Right atrium auricular region (tissue), 2 donors: ENCODE measurements around the gene ARID2. TPM values are rescaled to one million over a fixed set of nuclear protein-coding genes. Genes with fewer than 3 reads are reported as not detected.

Experiments used
- DNase-seq: peaks from one replicate; pipeline ENCODE4 v3.0.0-alpha.2; 2019; ENCODE audit warnings: low spot score
- H3K27ac ChIP-seq, 2 donors: fragments of 200-600 bp; sonication (generic); 1 replicate in 1 of 2; 2 replicates in 1 of 2; pipeline ENCODE4 v1.5.1; 2016 to 2019
- H3K27me3 ChIP-seq, 2 donors: fragments of 200-600 bp; sonication (generic); one replicate each; pipeline versions ENCODE4 v1.5.1 to v1.6.0; 2017 to 2019
- H3K36me3 ChIP-seq: fragments of 200-600 bp; sonication (generic); one replicate; pipeline ENCODE4 v1.5.1; 2016
- H3K4me1 ChIP-seq, 2 donors: fragments of 200-600 bp; sonication (generic); one replicate each; pipeline versions ENCODE4 v1.5.1 to v1.6.0; 2017 to 2019
- H3K4me3 ChIP-seq, 2 donors: fragments of 200-600 bp; sonication (generic); 1 replicate in 1 of 2; 2 replicates in 1 of 2; pipeline ENCODE4 v1.5.1; 2017 to 2019; ENCODE audit warnings: mild to moderate bottlenecking in 1 of 2, moderate library complexity in 1 of 2
- H3K9me3 ChIP-seq, 2 donors: fragments of 200-600 bp; sonication (generic); one replicate each; pipeline ENCODE4 v1.5.1; 2019
- total RNA-seq, 2 donors: library from RNA; depleted of rRNA; stranded (reverse); fragments of >200 nt; gene quantifications; one replicate each; pipeline ENCODE4 v1.1.0, GENCODE V29; 2016
- TF ChIP-seq, protein P1 (sequence below), 2 donors: fragments of 200-600 bp; sonication (generic); IDR thresholded peaks; one replicate each; pipeline ENCODE4 v1.5.1; 2019; ENCODE audit warnings: antibody characterized with exemption in 2 of 2

Gene ARID2
- total RNA-seq, 2 donors from 2014 or later: 13.7 to 19.5 TPM

DNA sequence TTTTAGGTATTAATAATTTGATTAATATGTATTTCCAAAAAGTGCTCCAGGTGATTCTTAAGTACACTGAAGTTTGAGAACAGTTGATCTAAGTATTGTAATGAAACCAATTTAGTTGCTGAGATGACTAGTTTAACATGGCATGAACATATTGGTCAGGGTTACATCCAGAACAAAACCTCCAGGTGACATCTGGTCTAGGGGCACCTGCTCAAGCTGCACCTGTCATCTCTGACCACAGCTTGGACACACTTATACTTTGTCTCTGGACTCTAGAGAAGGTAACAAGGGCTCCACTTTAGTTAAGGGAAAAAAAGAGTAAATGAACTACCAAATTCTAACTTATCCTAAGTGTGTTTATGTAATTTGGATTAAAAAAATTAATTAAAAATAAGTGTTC is 8.1 kb downstream of the ARID2 start:
- Histone ChIP-seq H3K27me3 (no peaks in the 10 kb centered on the region), H3K27ac (no peak overlapping the region), H3K4me3 (no peak overlapping the region), H3K36me3 (no peaks in the 10 kb centered on the region), H3K4me1 (peaks cover 0 to 16% of the 10 kb centered on the region in 2 donors), H3K9me3 (peaks cover 5 to 7% of the 10 kb centered on the region in 2 donors)
- TF ChIP-seq, protein P1, sequence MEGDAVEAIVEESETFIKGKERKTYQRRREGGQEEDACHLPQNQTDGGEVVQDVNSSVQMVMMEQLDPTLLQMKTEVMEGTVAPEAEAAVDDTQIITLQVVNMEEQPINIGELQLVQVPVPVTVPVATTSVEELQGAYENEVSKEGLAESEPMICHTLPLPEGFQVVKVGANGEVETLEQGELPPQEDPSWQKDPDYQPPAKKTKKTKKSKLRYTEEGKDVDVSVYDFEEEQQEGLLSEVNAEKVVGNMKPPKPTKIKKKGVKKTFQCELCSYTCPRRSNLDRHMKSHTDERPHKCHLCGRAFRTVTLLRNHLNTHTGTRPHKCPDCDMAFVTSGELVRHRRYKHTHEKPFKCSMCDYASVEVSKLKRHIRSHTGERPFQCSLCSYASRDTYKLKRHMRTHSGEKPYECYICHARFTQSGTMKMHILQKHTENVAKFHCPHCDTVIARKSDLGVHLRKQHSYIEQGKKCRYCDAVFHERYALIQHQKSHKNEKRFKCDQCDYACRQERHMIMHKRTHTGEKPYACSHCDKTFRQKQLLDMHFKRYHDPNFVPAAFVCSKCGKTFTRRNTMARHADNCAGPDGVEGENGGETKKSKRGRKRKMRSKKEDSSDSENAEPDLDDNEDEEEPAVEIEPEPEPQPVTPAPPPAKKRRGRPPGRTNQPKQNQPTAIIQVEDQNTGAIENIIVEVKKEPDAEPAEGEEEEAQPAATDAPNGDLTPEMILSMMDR (IDR thresholded peaks at IDR 0.05): no peak
- DNase-seq: no peak

DNA sequence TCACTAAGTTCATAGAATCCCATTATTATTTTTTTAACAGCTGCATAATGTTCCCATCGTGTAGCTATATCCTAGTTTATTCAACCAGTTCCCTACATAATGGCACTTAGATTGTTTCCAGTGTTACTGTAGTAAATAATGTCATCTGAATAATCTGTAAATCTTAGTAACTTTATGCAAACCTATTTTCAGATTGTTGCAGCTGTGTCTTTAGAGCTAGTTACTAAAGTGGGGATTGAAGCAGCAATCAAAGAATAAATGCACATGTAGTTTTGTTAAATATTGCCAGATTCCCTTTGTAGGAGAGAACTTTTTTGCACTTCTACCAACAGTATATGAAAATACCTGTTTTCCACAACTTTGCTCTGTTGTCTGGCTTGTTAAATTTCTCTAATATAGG is 13.1 kb downstream of the ARID2 start:
- H3K4me1 ChIP-seq: peaks cover 0 to 10% of the 10 kb centered on the region in 2 donors
- peaks cover 0 to under 1% of the 10 kb centered on the region in 2 donors for H3K9me3 ChIP-seq
- H3K4me3 ChIP-seq: no peak overlapping the region
- TF ChIP-seq, protein P1 (IDR thresholded peaks at IDR 0.05): no peak
- H3K27me3 ChIP-seq: no peaks in the 10 kb centered on the region
- DNase-seq: no peak
- H3K36me3 ChIP-seq: no peaks in the 10 kb centered on the region
- no peak overlapping the region for H3K27ac ChIP-seq

DNA sequence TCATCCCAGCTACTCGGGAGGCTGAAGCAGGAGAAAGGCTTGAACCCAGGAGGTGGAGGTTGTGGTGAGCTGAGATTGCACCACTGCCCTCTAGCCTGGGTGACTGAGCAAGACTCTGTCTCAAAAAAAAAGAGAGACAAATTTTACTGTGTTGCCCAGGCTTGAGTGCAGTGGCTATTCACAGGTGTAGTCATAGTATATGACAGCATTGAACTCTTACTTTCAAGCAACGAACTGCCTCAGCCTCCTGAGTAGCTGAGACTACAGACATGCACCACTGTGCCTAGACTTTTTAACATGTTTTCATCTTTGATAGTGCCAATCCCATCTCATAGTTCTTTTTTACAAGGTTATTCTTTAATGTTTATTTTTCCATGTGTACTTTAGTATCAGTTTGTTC is 13.7 kb downstream of the ARID2 start:
- DNase-seq: no peak
- no peaks in the 10 kb centered on the region for H3K27me3 ChIP-seq
- TF ChIP-seq, protein P1 (IDR thresholded peaks at IDR 0.05): no peak
- H3K9me3 ChIP-seq: no peaks in the 10 kb centered on the region
- H3K4me3 ChIP-seq: no peak overlapping the region
- peaks cover 0 to 10% of the 10 kb centered on the region in 2 donors for H3K4me1 ChIP-seq
- no peak overlapping the region for H3K27ac ChIP-seq
- no peaks in the 10 kb centered on the region for H3K36me3 ChIP-seq

DNA sequence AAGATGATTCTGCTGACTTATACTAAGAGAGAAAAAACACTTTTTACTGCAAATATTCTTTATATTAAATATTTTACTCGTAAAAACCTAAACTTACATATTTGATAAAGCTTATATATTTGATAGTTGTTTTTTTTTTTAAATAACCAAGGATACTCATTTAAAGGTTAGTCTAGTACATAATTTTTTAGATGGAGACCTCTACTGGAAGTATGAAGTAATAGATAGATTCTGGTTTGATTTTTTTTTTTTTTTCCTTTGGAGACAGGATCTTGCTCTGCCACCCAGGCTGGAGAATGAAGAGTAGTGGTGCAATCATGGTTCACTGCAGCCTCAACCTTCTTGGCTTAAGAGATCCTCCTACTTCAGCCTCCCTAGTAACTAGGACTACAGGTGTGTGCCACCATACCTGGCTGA is 16.4 kb downstream of the ARID2 start:
- H3K36me3 ChIP-seq: no peaks in the 10 kb centered on the region
- H3K4me1 ChIP-seq: peaks cover 0 to 10% of the 10 kb centered on the region in 2 donors
- H3K27ac ChIP-seq: no peak overlapping the region
- no peaks in the 10 kb centered on the region for H3K27me3 ChIP-seq
- TF ChIP-seq, protein P1 (IDR thresholded peaks at IDR 0.05): peak; percentile 23 to 53
- H3K9me3 ChIP-seq: no peaks in the 10 kb centered on the region
- H3K4me3 ChIP-seq: no peak overlapping the region
- no peak for DNase-seq

DNA sequence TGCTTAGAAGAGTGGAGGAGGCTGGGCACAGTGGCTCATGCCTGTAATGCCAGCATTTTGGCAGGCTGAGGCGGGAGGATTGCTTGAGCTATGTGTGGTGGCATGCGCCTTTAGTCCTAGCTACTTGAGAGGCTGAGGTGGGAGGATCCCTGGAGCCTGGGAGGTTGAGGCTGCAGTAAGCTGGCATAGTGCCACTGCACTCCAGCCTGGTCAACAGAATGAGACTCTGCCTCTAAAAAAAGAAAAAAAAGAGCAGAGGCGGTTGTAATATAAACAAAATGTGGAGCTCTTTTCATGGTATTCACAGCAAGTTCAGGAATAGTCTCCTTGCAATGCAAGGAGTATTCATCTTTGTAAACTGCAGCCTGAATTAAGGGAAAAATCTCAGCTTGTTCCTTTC is 27.2 kb downstream of the ARID2 start:
- no peak overlapping the region for H3K4me3 ChIP-seq
- no peaks in the 10 kb centered on the region for H3K36me3 ChIP-seq
- H3K27me3 ChIP-seq: no peaks in the 10 kb centered on the region
- TF ChIP-seq, protein P1 (IDR thresholded peaks at IDR 0.05): no peak
- peaks cover 0 to 12% of the 10 kb centered on the region in 2 donors for H3K4me1 ChIP-seq
- no peak overlapping the region for H3K27ac ChIP-seq
- H3K9me3 ChIP-seq: no peaks in the 10 kb centered on the region
- no peak for DNase-seq

DNA sequence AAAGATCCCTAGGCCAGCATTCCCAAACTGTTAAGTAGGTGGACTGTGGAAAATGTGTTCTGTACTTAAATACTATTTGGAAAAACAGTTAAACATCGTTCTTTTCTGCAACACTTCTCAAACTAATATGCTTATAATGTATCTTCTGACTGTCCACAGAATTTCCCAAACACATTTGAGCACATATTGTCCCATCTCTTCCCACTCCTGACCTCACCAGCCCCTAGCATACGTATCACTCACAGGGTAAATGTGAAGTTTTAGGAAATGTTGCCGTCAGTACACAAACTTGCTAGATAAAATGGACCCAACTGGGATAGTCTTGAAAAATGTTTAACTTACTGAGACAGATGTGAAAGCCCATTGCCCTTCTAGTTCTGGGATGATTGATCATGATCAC is 27.7 kb downstream of the ARID2 start:
- Histone ChIP-seq H3K36me3 (no peaks in the 10 kb centered on the region), H3K9me3 (no peaks in the 10 kb centered on the region), H3K27me3 (no peaks in the 10 kb centered on the region), H3K27ac (no peak overlapping the region), H3K4me3 (no peak overlapping the region), H3K4me1 (peaks cover 0 to 17% of the 10 kb centered on the region in 2 donors)
- no peak for DNase-seq
- TF ChIP-seq, protein P1 (IDR thresholded peaks at IDR 0.05): no peak
